Measurements from ENCODE around the gene RGS11.
"Not testable (repeated sequence)": the region's sequence is repeated elsewhere in the genome, so short reads cannot be mapped to it uniquely, and the experiment has no call there.

Gene RGS11

GRCh38 chr16:230949-231348, 44.8 kb downstream of the RGS11 start:
- Histone ChIP-seq H3K9ac (ENCODE audit: low read length) (no peak overlapping the region), H3K4me1 (ENCODE audit: control insufficient read depth in 1 of 2, insufficient read depth in 2 of 2, low read length in 2 of 2) (no peaks in the 10 kb centered on the region), H3K79me1 (ENCODE audit: low read length) (peaks cover 19% of the 10 kb centered on the region), H2BK120ac (ENCODE audit: insufficient read depth, low read length, poor library complexity) (no peak overlapping the region), H4K91ac (ENCODE audit: low read depth, low read length) (no peak overlapping the region), H3K18ac (ENCODE audit: low read length) (no peak overlapping the region), H3K27ac (ENCODE audit: low read depth, low read length) (no peak overlapping the region), H2BK5ac (ENCODE audit: low read depth, low read length, poor library complexity) (no peak overlapping the region), H3K14ac (ENCODE audit: low read length) (no peak overlapping the region), H3K79me2 (ENCODE audit: control insufficient read depth, insufficient read depth, low read length, poor library complexity) (peaks cover 12% of the 10 kb centered on the region), H3K36me3 (ENCODE audit: control insufficient read depth in 1 of 2, insufficient read depth in 2 of 2, low read length in 2 of 2) (peaks cover 4 to 9% of the 10 kb centered on the region in 2 experiments), H3K9me3 (ENCODE audit: insufficient read depth, low read depth, low read length) (no peaks in the 10 kb centered on the region), H4K12ac (ENCODE audit: low read depth, low read length) (no peak overlapping the region), H4K8ac (ENCODE audit: low read depth, low read length) (no peak overlapping the region), H2AK5ac (ENCODE audit: low read length) (no peak overlapping the region), H2AFZ (ENCODE audit: insufficient read depth, low read length, poor library complexity) (no peak overlapping the region), H3K4me2 (ENCODE audit: low read length) (no peak overlapping the region), H2BK12ac (ENCODE audit: low read length) (no peak overlapping the region), H3K27me3 (ENCODE audit: insufficient read depth, low read length) (no peaks in the 10 kb centered on the region), H3K23ac (ENCODE audit: low read length) (no peak overlapping the region), H3K4me3 (ENCODE audit: low read depth, low read length) (no peak overlapping the region), H3K4ac (ENCODE audit: low read depth, low read length) (no peak overlapping the region)
- no CpG with 5 or more reads among the region's 22 CpGs for WGBS (ENCODE audit: extremely low coverage, insufficient coverage, insufficient read length)
- no peak for DNase-seq

GRCh38 chr16:230351-230750, 45.4 kb downstream of the RGS11 start:
- no CpG with 5 or more reads among the region's 18 CpGs for WGBS (ENCODE audit: extremely low coverage, insufficient coverage, insufficient read length)
- not testable (repeated sequence) for H3K4me2 ChIP-seq (ENCODE audit: low read length); H3K4me1 ChIP-seq (ENCODE audit: control insufficient read depth in 1 of 2, insufficient read depth in 2 of 2, low read length in 2 of 2); H2AK5ac ChIP-seq (ENCODE audit: low read length); H3K9ac ChIP-seq (ENCODE audit: low read length); H3K27me3 ChIP-seq (ENCODE audit: insufficient read depth, low read length); H4K12ac ChIP-seq (ENCODE audit: low read depth, low read length); H2BK120ac ChIP-seq (ENCODE audit: insufficient read depth, low read length, poor library complexity); H2BK5ac ChIP-seq (ENCODE audit: low read depth, low read length, poor library complexity); H4K8ac ChIP-seq (ENCODE audit: low read depth, low read length); H3K9me3 ChIP-seq (ENCODE audit: insufficient read depth, low read depth, low read length); H3K23ac ChIP-seq (ENCODE audit: low read length); H3K4ac ChIP-seq (ENCODE audit: low read depth, low read length); H4K91ac ChIP-seq (ENCODE audit: low read depth, low read length); H2AFZ ChIP-seq (ENCODE audit: insufficient read depth, low read length, poor library complexity); H3K14ac ChIP-seq (ENCODE audit: low read length); H3K4me3 ChIP-seq (ENCODE audit: low read depth, low read length); H3K27ac ChIP-seq (ENCODE audit: low read depth, low read length); H3K18ac ChIP-seq (ENCODE audit: low read length); H2BK12ac ChIP-seq (ENCODE audit: low read length)
- peaks cover 12% of the 10 kb centered on the region for H3K79me2 ChIP-seq (ENCODE audit: control insufficient read depth, insufficient read depth, low read length, poor library complexity)
- H3K36me3 ChIP-seq (ENCODE audit: control insufficient read depth in 1 of 2, insufficient read depth in 2 of 2, low read length in 2 of 2) = peaks cover 7 to 13% of the 10 kb centered on the region in 2 experiments
- peak in 1 of 2 donors; percentile 15 for DNase-seq
- peaks cover 17% of the 10 kb centered on the region for H3K79me1 ChIP-seq (ENCODE audit: low read length)

GRCh38 chr16:229731-230281, 45.9 kb downstream of the RGS11 start:
- H3K4me3 ChIP-seq (ENCODE audit: low read depth, low read length) = no peak overlapping the region
- H3K23ac ChIP-seq (ENCODE audit: low read length) = no peak overlapping the region
- DNase-seq = peak in 1 of 2 donors; percentile 39
- H2AFZ ChIP-seq (ENCODE audit: insufficient read depth, low read length, poor library complexity) = no peak overlapping the region
- H2BK120ac ChIP-seq (ENCODE audit: insufficient read depth, low read length, poor library complexity) = no peak overlapping the region
- H3K4me1 ChIP-seq (ENCODE audit: control insufficient read depth in 1 of 2, insufficient read depth in 2 of 2, low read length in 2 of 2) = no peaks in the 10 kb centered on the region
- H3K79me1 ChIP-seq (ENCODE audit: low read length) = peaks cover 12% of the 10 kb centered on the region
- no peak overlapping the region for H3K18ac ChIP-seq (ENCODE audit: low read length)
- H3K14ac ChIP-seq (ENCODE audit: low read length) = no peak overlapping the region
- H4K8ac ChIP-seq (ENCODE audit: low read depth, low read length) = peak overlapping the region; percentile 87
- H3K27ac ChIP-seq (ENCODE audit: low read depth, low read length) = no peak overlapping the region
- H2AK5ac ChIP-seq (ENCODE audit: low read length) = peak overlapping the region; percentile 71
- no peak overlapping the region for H2BK5ac ChIP-seq (ENCODE audit: low read depth, low read length, poor library complexity)
- H4K91ac ChIP-seq (ENCODE audit: low read depth, low read length) = no peak overlapping the region
- H3K9ac ChIP-seq (ENCODE audit: low read length) = no peak overlapping the region
- peaks cover 9% of the 10 kb centered on the region for H3K79me2 ChIP-seq (ENCODE audit: control insufficient read depth, insufficient read depth, low read length, poor library complexity)
- H3K9me3 ChIP-seq (ENCODE audit: insufficient read depth, low read depth, low read length) = no peaks in the 10 kb centered on the region
- no peak overlapping the region for H4K12ac ChIP-seq (ENCODE audit: low read depth, low read length)
- no CpG with 5 or more reads among the region's 22 CpGs for WGBS (ENCODE audit: extremely low coverage, insufficient coverage, insufficient read length)
- H3K4ac ChIP-seq (ENCODE audit: low read depth, low read length) = no peak overlapping the region
- H2BK12ac ChIP-seq (ENCODE audit: low read length) = no peak overlapping the region
- peak overlapping the region; percentile 60 for H3K4me2 ChIP-seq (ENCODE audit: low read length)
- H3K36me3 ChIP-seq (ENCODE audit: control insufficient read depth in 1 of 2, insufficient read depth in 2 of 2, low read length in 2 of 2) = peaks cover 9 to 18% of the 10 kb centered on the region in 2 experiments
- H3K27me3 ChIP-seq (ENCODE audit: insufficient read depth, low read length) = no peaks in the 10 kb centered on the region

GRCh38 chr16:228852-229730, 46.7 kb downstream of the RGS11 start, which contains the start of gene LUC7L:
Gene LUC7L, minus strand, starts transcription at chr16:229449. Its CDS starts 110 bp downstream, at chr16:229339.
- H3K9ac ChIP-seq (ENCODE audit: low read length) = peak within 1 kb of the TSS; percentile 100
- H3K4me2 ChIP-seq (ENCODE audit: low read length) = peak within 1 kb of the TSS; percentile 66
- H3K4me3 ChIP-seq (ENCODE audit: low read depth, low read length) = peak within 1 kb of the TSS; percentile 100
- peak within 1 kb of the TSS; percentile 86 for H4K91ac ChIP-seq (ENCODE audit: low read depth, low read length)
- H3K4me1 ChIP-seq (ENCODE audit: control insufficient read depth in 1 of 2, insufficient read depth in 2 of 2, low read length in 2 of 2) = no peaks in the 10 kb centered on the region
- H2BK12ac ChIP-seq (ENCODE audit: low read length) = no peak within 1 kb of the TSS
- peak; percentile 86 to 89 for DNase-seq
- H3K27me3 ChIP-seq (ENCODE audit: insufficient read depth, low read length) = no peaks in the 10 kb centered on the region
- no peak within 1 kb of the TSS for H3K23ac ChIP-seq (ENCODE audit: low read length)
- peak within 1 kb of the TSS; percentile 87 for H4K8ac ChIP-seq (ENCODE audit: low read depth, low read length)
- H3K79me2 ChIP-seq (ENCODE audit: control insufficient read depth, insufficient read depth, low read length, poor library complexity) = peaks cover 7% of the 10 kb centered on the region
- H3K9me3 ChIP-seq (ENCODE audit: insufficient read depth, low read depth, low read length) = no peaks in the 10 kb centered on the region
- peak within 1 kb of the TSS; percentile 90 for H4K12ac ChIP-seq (ENCODE audit: low read depth, low read length)
- peak within 1 kb of the TSS; percentile 99 for H3K18ac ChIP-seq (ENCODE audit: low read length)
- peaks cover 7% of the 10 kb centered on the region for H3K79me1 ChIP-seq (ENCODE audit: low read length)
- H3K36me3 ChIP-seq (ENCODE audit: control insufficient read depth in 1 of 2, insufficient read depth in 2 of 2, low read length in 2 of 2) = peaks cover 12 to 24% of the 10 kb centered on the region in 2 experiments
- no CpG with 5 or more reads among the region's 88 CpGs for WGBS (ENCODE audit: extremely low coverage, insufficient coverage, insufficient read length)
- peak within 1 kb of the TSS; percentile 85 for H2BK5ac ChIP-seq (ENCODE audit: low read depth, low read length, poor library complexity)
- H2AK5ac ChIP-seq (ENCODE audit: low read length) = peak within 1 kb of the TSS; percentile 73
- peak within 1 kb of the TSS; percentile 98 for H3K14ac ChIP-seq (ENCODE audit: low read length)
- peak within 1 kb of the TSS; percentile 69 for H2BK120ac ChIP-seq (ENCODE audit: insufficient read depth, low read length, poor library complexity)
- peak within 1 kb of the TSS; percentile 95 for H3K27ac ChIP-seq (ENCODE audit: low read depth, low read length)
- H2AFZ ChIP-seq (ENCODE audit: insufficient read depth, low read length, poor library complexity) = peak within 1 kb of the TSS; percentile 64
- H3K4ac ChIP-seq (ENCODE audit: low read depth, low read length) = peak within 1 kb of the TSS; percentile 94
